Measurements from ENCODE around the gene VSTM5. TPM values are rescaled to one million over a fixed set of nuclear protein-coding genes. Genes with fewer than 3 reads are reported as not detected.

VSTM5 gene
- total RNA-seq, 2 experiments from 2014 or later: not detected

DNA sequence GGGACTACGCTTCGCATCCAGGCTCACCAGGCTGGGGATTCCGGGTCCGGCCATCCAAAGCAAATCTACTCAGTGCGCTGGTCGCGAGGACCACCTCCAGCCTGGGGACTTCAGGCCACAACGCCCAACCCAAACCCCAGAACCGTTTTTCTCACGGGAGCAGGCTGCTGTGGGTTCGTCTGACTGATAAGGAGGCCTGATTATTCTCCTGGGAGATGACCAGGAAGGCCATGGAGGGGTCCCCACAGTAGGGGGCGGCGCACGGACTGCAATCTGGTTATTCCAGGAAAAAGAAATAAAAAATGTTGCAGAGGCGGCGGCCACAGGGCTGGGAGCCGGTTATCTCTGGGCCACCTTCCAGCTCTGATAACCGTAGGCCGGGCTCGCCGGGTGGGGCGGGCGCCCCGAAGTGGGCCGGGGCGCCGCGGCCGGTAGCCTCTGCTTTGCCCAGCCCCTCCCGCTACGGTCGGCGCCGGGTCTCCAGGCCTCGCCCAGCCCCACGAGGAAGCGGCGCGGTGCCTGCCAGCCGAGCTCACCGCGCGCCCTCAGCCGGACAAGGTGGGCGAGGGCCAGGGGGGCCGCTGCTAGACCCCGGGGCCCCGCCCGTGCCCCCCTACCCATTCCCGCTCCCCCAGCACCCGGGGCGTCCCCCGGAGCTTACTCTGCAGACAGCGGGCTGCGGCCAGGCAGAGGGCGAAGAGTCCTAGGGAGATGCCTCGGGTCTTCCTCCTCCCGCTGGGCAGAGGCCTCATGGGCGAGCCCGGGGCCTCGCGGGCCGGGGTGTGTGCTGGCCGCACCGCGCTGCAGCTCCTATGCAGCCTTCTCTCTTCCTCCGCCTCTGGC, 446 bp downstream of the VSTM5 start:
- no peak overlapping the region for H3K4me2 ChIP-seq (ENCODE audit: low read length)
- no peak overlapping the region for H2AFZ ChIP-seq (ENCODE audit: low read length)

DNA sequence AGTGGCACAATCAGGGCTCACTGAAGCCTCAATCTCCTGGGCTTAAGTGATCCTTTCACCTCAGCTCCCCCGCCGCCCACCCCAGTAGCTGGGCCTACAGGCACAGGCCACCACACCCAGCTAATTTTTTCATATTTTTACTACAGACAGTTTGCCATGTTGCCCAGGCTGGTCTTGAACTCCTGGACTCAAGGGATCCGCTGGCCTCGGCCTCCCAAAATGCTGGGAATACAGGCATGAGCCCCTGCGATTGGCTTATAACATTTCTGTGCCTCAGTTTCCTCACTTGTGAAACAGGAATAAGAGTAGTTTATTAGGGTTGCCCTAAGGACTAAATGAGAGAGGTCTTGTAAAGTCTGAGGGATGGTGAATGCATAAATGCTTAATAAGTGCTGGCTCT, 1.2 kb downstream of the VSTM5 start:
- Histone ChIP-seq H2AFZ (ENCODE audit: low read length) (no peak overlapping the region), H3K79me2 (ENCODE audit: insufficient read depth, low read depth, low read length) (no peaks in the 10 kb centered on the region), H3K9me3 (ENCODE audit: low read length) (no peaks in the 10 kb centered on the region), H3K4me3 (ENCODE audit: low read depth, low read length, poor library complexity, severe bottlenecking) (no peak overlapping the region), H3K27ac (ENCODE audit: low read depth, low read length, poor library complexity, severe bottlenecking) (no peak overlapping the region), H4K20me1 (ENCODE audit: insufficient read depth, low read length) (no peaks in the 10 kb centered on the region), H3K4me1 (ENCODE audit: insufficient read depth, low read length, poor library complexity, severe bottlenecking) (no peaks in the 10 kb centered on the region), H3K4me2 (ENCODE audit: low read length) (no peak overlapping the region), H3K36me3 (ENCODE audit: insufficient read depth, low read length) (no peaks in the 10 kb centered on the region), H3K9me2 (ENCODE audit: insufficient read depth, low read length) (no peaks in the 10 kb centered on the region)
- DNase-seq (ENCODE audit: low spot score): no peak
- intact Hi-C loops (cut with micrococcal nuclease; ENCODE audit: unreplicated experiment): no loop called here
- no TSS peak for BruUV-seq (replicated peaks)
- ChIA-PET POLR2A (no interaction called here), CTCF (ENCODE audit: unreplicated experiment) (no interaction called here)
- TF ChIP-seq, protein P1, sequence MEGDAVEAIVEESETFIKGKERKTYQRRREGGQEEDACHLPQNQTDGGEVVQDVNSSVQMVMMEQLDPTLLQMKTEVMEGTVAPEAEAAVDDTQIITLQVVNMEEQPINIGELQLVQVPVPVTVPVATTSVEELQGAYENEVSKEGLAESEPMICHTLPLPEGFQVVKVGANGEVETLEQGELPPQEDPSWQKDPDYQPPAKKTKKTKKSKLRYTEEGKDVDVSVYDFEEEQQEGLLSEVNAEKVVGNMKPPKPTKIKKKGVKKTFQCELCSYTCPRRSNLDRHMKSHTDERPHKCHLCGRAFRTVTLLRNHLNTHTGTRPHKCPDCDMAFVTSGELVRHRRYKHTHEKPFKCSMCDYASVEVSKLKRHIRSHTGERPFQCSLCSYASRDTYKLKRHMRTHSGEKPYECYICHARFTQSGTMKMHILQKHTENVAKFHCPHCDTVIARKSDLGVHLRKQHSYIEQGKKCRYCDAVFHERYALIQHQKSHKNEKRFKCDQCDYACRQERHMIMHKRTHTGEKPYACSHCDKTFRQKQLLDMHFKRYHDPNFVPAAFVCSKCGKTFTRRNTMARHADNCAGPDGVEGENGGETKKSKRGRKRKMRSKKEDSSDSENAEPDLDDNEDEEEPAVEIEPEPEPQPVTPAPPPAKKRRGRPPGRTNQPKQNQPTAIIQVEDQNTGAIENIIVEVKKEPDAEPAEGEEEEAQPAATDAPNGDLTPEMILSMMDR (conservative IDR thresholded peaks at IDR 0.05; ENCODE audit: low read length): no peak
- TF ChIP-seq EZH2phosphoT487 (IDR thresholded peaks at IDR 0.05; ENCODE audit: borderline replicate concordance, low read depth, low read length): no peak

More for the DNA sequence above, 446 bp downstream of the VSTM5 start:
- Histone ChIP-seq H3K9me3 (ENCODE audit: low read length) (no peaks in the 10 kb centered on the region), H3K79me2 (ENCODE audit: insufficient read depth, low read depth, low read length) (no peaks in the 10 kb centered on the region), H3K4me3 (ENCODE audit: low read depth, low read length, poor library complexity, severe bottlenecking) (no peak overlapping the region), H3K36me3 (ENCODE audit: insufficient read depth, low read length) (no peaks in the 10 kb centered on the region), H3K4me1 (ENCODE audit: insufficient read depth, low read length, poor library complexity, severe bottlenecking) (no peaks in the 10 kb centered on the region), H3K27ac (ENCODE audit: low read depth, low read length, poor library complexity, severe bottlenecking) (no peak overlapping the region), H3K9me2 (ENCODE audit: insufficient read depth, low read length) (no peaks in the 10 kb centered on the region), H4K20me1 (ENCODE audit: insufficient read depth, low read length) (no peaks in the 10 kb centered on the region)
- intact Hi-C loops (cut with micrococcal nuclease; ENCODE audit: unreplicated experiment): no loop called here
- ChIA-PET POLR2A (interaction anchor here (0.5 to 0.6 kb wide), 3 partner anchors 109 to 946 kb away, joined by 3 to 5 read pairs (median 3); no protein-coding TSS in a partner anchor), CTCF (ENCODE audit: unreplicated experiment) (interaction anchor here (0.5 to 0.6 kb wide), 2 partner anchors 10 to 134 kb away, joined by 3 to 7 read pairs; no protein-coding TSS in a partner anchor)
- no peak for DNase-seq (ENCODE audit: low spot score)
- BruUV-seq (replicated peaks): no TSS peak
- TF ChIP-seq, protein P1 (conservative IDR thresholded peaks at IDR 0.05; ENCODE audit: low read length): no peak
- no peak for TF ChIP-seq EZH2phosphoT487 (IDR thresholded peaks at IDR 0.05; ENCODE audit: borderline replicate concordance, low read depth, low read length)

DNA sequence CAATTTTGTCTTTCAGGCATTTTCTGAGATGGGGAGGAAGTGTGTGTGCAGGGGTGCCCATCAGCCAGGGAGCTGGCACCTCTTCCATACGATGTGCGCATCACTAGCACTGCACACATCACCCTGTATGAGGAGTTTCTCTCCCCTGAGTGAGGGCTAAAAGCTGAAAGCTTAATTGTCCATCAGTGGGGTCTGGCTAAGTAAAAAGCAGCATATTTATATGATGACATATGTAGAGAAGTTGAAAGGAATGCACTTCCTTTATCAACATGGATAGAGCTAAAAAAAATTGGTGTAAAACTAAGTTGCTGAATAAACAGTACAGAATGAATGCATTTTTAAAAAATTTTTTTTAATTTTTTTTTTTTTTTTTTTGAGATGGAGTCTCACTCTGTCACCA, 4.0 kb downstream of the VSTM5 start:
- no peaks in the 10 kb centered on the region for H4K20me1 ChIP-seq (ENCODE audit: insufficient read depth, low read length)
- no peak overlapping the region for H3K27ac ChIP-seq (ENCODE audit: low read depth, low read length, poor library complexity, severe bottlenecking)
- H3K4me2 ChIP-seq (ENCODE audit: low read length): no peak overlapping the region
- H3K4me1 ChIP-seq (ENCODE audit: insufficient read depth, low read length, poor library complexity, severe bottlenecking): no peaks in the 10 kb centered on the region
- no peak for TF ChIP-seq EZH2phosphoT487 (IDR thresholded peaks at IDR 0.05; ENCODE audit: borderline replicate concordance, low read depth, low read length)
- TF ChIP-seq, protein P1 (conservative IDR thresholded peaks at IDR 0.05; ENCODE audit: low read length): no peak
- no peak overlapping the region for H3K4me3 ChIP-seq (ENCODE audit: low read depth, low read length, poor library complexity, severe bottlenecking)
- POLR2A ChIA-PET: no interaction called here
- intact Hi-C loops (cut with micrococcal nuclease; ENCODE audit: unreplicated experiment): no loop called here
- H3K36me3 ChIP-seq (ENCODE audit: insufficient read depth, low read length): no peaks in the 10 kb centered on the region
- H3K79me2 ChIP-seq (ENCODE audit: insufficient read depth, low read depth, low read length): no peaks in the 10 kb centered on the region
- no peaks in the 10 kb centered on the region for H3K9me2 ChIP-seq (ENCODE audit: insufficient read depth, low read length)
- no peaks in the 10 kb centered on the region for H3K9me3 ChIP-seq (ENCODE audit: low read length)
- no peak overlapping the region for H2AFZ ChIP-seq (ENCODE audit: low read length)
- no peak for DNase-seq (ENCODE audit: low spot score)
- no TSS peak for BruUV-seq (replicated peaks)
- CTCF ChIA-PET (ENCODE audit: unreplicated experiment): no interaction called here
